HG03045 (cell line): ENCODE results near the gene RFTN1.

Source experiments
- ATAC-seq: cut with Tn5 transposase; IDR thresholded peaks from one replicate; pipeline ENCODE4 v1.9.1; 2021; ENCODE audit warnings: mild to moderate bottlenecking, moderate library complexity; ENCODE audit not compliant: unreplicated experiment

RFTN1 gene

DNA sequence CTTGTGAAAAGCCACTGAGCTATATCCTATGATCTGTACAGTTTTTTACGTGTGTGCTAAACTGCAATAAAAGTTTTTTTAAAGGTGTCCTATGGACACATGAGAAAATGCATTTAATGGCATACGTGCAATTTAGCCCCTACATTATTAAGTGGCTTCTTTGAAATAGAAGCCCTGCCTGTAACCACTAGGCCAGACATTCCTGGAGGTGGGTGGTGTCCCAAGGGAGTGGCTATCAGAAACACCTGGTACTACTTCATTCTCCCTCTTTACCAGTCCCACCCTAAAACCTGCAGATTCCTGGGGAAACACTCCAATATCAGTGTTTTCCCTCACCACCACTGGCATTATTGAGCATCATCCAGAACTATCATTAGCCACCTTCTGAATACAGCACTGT is 148.5 kb downstream of the RFTN1 start:
- no peak for ATAC-seq

DNA sequence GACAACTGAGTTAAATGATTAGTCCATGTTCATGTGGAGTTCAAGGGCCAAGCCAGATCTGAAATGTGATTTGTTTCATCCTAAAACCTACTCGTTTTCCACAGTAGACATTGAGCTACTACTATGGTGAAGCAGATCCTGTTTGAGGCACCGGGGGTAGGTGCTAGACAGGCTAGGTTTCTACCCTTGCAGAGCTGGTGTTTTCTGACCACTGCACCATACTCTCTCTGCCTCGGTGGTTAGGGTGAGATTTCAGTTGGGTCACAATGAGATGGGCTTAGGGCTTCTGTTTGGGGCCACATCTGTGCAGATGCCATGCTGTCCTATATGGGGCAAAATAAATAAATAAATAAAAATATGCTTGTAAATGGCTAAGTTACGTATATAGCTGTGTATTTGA is 149.2 kb downstream of the RFTN1 start:
- ATAC-seq: no peak

DNA sequence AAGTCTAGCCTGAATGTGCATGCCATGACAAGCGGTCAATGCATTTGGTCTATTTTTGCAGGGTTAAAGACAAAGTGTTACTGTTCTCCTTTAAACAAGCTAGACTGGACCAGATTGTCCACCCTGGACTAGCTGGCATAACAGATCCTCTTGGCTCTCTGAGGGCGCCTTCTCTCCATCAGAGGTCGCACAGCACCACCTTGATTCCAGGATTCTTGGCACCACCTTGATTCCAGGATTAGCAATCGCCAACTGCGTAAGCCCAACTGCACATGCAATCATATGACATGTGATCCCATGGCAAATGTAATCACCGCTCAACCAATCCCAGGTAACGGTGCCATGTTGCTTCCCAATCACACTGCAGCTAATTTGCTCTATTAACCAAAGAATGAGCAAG is 149.9 kb downstream of the RFTN1 start:
- ATAC-seq: no peak

DNA sequence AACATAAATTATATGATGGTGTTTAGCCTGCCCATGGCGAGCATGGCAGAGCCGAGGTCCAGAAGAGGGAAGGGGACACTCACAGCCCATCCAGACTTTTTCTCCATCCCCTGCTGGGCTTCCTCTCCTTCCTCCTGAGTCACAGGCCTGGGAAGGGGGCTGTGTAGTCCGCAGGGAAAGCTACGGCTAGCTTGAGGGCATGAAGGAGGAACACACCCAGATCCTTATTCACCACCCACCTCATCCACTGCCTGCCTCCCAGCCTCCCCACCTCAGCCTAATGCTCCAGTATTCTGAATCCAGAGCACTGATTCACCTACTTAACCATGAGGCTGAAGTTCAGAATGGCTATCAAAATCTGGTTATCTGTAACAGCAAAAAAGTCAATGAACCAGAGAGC is 150.7 kb downstream of the RFTN1 start:
- ATAC-seq: no peak

DNA sequence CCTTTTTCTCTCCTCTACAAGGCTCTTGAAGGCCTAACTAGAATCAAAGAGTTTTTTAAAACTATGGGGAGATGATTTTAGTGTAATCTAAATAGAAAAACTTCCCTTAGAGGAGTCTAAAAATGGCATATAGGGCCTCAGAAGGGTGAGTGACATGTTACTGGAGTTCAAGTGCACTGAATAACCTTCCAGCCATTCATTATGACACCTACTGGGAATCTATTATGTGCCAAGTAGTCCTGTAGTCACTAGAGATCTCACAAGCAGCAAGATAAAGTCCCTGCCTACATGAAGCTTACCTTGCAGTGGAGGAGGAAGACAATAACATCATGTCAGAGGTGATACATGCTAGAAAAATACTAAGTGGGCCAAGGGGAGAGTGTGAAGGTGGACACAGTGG is 152.4 kb downstream of the RFTN1 start:
- no peak for ATAC-seq

DNA sequence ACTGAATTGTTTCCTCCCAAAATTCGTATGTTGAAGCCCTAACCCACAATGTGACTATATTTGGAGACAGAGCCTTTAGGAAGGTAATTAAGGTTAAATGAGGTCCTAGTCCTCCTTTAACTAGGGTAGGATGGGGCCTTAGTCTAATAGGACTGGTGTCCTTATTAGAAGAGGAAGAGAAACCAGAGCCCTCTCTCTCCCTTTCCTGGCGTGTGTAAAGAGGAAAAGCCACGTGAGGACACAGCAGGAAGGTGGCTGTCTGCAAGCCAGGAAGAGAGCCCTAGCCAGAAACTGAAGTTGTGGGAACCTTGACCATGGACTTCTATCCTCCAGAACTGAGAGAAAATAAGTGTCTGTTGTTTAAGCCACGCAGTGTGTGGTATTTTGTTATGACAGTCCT is 154.2 kb downstream of the RFTN1 start:
- ATAC-seq: no peak

DNA sequence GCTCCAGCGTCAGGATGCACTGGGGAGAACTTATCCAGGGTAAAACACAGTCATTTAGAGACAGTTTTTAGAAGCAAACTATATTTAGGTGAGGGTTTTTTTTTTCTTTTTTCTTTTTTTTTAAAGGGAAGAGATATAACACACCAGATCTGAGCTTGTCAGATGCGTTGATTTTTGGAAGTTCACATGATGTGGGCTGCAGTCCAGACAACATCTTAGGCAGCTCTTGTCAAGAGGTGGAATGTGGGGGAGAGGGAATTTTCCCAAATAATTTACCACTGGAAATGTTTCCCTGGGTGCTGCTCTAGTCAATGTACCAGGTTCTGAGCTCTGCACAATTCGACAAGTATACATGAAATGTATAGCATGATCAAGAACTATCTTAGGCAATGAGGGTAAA is 155.2 kb downstream of the RFTN1 start:
- ATAC-seq: no peak

DNA sequence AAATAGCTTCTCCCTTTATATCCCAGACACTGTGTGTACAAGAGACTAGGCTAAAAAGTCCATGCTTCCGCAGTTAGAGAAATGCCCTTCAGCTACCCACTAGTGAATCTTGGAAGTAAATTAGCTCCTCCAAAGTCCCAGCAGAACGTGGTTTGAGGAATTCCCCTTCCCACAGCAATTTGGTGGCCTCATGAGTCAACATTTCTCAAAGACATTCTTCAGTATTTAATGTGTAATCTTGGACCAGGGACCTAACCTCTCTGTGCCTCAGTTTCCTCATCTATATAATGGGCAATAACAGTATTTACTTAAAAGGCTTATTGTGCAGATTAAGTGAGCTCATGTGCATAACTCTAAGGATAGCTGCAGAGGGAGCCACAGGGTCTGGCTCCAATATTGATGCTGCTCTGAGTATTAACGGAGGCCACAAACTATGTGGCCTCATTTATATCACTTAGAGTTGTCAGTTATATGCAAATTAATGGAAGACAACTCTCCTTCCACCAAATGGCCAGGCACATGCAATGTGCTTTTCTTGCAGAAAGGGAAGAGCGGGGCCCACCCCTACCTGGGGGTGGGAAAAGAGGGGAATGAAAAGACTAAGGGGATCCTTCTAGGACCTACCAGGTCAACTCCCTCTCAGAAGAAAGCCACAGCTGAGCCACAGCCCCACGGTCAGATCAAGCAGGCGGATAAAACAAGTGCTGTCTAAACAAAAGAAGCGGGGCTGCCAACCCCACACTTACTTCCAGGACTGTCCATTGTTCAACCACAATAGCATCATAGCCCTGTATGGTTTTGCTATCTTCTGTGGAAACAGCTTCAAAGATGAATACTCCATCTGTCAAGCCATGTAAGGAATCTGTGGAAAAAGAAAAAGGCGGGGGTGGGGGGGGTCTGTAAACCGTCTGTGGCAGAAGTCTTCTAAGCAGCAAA is 156.0 kb downstream of the RFTN1 start:
- ATAC-seq: no peak

DNA sequence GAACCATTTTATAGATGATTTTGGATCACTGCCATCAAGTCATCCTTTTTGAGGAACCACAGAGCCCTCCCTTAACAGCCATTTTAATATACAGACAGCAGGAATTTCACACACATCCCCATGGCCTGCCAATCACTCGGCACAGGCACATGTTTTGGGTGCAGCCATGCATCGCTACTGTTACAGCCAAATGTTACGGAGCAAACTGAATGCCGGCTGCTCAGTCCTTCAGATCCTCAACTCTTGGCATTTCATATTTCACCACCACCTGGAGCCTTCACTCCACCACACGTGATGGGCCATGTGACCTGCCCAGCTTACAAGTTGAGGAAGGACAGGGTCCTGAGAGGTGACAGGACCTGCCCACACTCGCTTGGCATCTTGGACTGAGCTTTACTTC is 157.7 kb downstream of the RFTN1 start:
- ATAC-seq: no peak

DNA sequence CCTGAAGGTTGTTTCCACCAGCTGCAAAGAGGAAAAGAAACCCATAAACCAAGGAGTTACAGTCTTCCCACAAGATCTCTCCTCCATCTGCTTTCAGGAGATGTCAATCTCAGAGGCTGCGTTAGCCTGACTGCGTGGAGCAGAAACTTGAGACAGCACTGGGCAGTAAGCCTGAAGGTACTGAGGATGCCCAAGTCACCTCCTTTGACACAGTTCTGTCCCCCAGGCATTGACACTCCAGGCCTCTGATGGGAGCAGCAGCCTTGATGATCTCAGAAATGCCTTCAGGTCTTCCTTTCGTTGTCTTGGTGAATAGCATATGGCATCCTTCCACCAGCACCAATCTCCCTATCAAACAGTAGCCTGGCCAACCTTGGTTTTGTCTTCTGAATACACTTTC is 159.2 kb downstream of the RFTN1 start:
- ATAC-seq: no peak

DNA sequence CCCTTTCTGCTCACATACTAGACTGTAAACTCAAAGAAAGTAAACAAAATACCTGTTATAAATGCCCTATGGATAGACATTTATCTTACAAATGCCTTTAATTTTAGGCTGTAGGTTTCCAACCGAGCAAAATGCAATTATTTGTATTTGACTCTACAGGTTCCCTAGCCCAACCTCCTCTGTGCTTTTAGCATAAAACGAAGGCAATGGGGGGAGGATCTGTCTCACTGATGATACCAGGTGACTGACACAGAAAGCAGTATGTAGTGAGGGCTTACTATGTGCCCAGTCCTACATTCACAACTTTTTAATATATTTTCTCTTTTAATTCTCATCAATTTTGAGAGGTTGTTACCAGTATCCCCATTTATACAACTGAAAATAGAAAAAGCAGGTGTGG is 161.1 kb downstream of the RFTN1 start:
- no peak for ATAC-seq

DNA sequence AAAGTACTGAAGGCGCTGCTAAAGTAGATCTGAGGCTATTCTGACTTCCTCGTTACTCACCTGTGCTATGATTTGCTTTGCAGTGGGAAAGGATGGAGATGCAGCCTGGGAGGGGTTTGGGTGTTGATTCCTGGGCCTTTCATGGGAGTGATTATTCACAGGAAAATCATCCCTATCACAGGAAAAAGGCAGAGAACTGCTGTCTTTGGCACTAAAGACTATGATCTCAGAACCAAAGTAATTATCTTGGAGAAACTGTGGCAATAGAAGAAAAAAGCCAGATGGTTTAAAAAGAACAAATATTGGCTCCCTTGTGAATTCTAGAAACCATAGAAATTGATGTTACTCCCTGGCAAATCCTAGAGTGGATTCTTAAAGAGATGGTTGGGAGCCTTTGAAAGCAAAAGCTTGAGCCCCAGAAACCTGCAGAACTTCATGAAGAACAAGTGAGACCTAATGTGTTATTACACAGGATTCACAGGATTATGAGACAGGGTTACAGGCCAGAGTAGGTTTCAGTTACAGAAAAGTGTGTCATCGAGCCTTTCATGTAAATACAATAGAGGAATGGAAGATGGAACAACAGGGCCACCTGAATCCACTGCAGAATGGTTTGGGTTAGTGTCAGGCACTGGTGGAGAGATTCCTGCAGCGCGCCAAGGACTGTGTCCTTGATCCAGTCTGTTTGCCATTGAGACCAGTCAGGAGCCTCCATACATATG is 162.7 kb downstream of the RFTN1 start:
- ATAC-seq: no peak

DNA sequence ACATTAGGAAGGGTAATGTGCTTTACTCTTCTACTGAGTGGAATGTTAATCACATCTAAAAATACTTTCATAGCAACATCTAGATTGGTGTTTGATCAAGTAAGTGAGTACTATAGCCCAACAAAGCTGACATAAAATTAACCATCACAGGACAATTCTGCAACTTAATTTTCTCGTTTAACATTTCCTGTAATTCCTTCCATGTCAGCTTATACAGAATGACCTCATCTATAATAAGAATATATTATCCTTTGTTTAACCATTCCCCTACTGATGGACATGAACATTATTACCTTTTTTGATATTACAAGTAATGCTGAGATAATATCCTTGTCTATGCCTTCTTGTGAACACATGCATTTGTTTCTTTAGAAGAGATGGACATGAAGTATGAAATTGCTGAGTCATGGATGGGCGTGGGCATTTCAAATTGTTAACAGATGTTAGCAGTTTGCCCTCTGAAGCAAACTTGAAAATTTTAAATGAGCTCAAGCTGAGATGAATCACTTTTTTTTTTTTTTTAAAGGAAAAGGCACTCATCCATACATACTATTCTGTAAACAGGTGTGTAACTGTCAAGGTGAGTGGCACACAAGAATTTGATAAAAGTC is 163.4 kb downstream of the RFTN1 start:
- ATAC-seq: no peak

DNA sequence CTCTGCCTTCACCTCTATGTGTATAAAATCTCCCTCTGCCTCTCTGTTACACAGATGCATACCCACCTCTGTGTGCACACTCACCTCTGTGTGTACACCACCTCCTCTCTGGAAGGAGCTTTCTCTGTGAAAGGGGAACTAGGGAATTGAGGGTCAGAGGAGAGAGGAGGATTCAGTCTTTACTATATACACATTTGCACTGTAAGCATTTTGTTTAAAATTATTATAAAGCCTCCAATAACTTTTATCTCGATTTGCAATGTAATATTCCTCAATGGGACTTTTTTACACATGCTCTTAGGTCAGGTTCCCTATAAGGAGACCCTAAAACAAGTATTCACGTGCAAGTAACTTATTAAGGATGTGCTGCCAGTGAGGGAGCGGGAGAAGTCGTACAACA is 166.0 kb downstream of the RFTN1 start:
- ATAC-seq: no peak

DNA sequence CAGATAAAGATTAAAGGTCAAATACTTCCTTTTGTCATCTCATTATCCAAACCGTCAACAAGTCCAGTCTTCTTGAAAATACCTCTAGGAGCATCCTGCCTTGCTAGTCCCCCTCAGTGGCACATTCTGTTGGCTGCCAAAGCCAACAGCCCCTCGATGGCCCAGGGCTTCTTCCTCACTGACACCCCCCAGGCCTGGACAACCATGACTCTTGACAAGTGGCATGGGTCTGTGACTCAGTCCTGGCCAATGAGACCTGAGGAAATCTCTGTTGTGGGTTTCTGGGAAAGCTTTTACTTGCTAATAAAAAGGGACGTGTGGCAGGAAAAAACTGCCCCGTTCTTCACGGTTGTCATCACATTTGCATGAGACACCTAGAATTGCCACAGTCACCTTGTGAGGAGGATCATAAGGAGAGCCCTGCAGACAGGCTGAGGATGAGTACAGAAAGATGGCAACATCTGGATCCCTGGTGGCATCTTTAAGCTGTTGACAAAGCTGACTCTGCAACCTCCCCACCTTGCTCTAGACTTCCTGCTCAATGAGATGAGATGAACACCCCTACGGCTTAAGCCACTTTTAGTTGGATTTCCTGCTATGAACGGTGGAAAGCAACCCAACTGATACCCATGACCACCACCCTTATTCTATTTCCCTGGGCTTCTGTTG is 167.0 kb downstream of the RFTN1 start:
- no peak for ATAC-seq

DNA sequence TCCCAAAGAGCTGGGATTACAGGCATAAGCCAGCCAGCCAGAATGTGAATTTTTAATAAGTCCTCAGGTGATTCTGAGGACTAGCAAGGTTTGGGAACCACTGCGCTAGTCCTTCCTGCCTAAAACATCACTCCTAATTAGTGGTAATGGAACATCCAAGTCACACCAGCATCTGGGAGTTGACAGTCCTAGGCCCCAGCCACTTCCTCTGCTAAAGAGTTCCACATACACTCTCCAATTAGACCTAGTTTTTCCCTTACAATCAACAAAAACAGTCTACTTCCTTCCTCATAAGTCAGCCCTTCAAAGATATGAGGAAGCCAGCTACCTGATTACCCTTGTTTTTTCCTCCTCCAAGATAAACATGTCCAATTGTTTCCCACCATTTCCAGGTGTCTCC is 170.4 kb downstream of the RFTN1 start:
- ATAC-seq: no peak

DNA sequence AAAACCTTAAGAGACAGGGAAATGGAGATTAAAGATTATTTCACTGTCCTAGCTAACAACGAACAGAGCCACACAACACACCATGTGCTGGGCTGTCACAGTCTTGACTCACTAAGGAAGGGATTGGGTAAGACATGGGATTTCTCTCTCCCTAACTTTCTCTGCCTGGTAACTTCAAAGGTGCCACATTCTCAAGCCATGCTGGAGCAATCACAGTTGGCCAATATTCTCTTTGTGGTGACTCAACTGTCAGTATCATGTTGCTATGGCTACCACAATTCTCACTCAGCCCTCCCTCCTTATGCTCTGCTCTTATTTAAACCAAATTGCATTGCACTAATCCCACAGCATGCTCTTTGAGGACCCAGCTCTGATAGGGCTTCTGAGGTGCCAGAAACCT is 174.5 kb downstream of the RFTN1 start:
- no peak for ATAC-seq

DNA sequence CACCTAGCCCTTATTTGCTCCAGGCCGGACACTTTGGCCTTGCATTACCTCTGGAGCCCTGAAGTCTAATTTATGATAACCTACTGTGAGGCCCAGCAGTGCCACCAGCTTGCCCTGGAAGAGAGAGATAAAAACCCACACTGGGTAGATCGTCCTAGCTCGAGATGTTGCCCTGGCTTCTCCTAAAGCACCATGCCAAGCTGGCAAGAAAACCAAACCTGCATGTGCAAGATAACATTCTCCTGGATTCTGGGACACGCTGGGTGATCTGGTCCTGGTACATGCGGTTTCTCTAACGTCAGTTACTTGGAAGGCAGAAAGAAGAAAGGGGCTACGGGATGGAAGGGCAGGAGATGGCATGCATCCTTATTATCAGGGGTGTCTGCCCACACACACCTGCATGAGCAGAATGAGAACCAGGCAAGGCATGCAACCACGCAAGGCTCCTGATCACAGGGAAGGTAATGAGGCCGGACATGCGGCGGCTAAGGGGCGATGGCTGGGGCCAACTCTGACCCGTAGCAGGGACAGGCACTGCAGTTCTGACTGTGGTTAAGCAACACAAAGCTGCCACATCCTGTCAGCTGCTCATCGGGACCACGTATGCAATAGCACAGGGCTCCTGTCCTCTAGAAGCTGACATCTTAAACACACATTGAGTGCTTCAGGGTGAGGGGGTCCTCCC is 175.5 kb downstream of the RFTN1 start:
- peak; percentile 46 for ATAC-seq

DNA sequence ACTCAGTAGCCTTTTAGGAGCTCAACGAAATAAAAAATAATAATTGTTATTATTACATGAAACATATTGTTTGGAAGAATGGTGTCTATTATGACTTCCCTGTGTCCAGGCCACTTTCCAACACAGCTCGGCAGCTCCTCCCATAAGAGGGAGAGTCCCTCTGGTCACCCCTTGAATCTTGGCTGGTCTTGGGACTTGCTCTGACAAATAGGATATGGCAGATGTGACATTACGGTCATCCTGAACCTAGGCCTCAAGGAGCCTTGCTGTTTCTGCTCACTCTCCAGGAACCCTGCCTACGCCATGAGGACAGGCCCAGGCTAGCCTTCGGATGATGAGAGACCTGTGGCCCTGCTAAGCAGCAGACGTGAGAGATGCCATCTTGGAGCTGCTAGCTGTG is 176.7 kb downstream of the RFTN1 start:
- no peak for ATAC-seq

DNA sequence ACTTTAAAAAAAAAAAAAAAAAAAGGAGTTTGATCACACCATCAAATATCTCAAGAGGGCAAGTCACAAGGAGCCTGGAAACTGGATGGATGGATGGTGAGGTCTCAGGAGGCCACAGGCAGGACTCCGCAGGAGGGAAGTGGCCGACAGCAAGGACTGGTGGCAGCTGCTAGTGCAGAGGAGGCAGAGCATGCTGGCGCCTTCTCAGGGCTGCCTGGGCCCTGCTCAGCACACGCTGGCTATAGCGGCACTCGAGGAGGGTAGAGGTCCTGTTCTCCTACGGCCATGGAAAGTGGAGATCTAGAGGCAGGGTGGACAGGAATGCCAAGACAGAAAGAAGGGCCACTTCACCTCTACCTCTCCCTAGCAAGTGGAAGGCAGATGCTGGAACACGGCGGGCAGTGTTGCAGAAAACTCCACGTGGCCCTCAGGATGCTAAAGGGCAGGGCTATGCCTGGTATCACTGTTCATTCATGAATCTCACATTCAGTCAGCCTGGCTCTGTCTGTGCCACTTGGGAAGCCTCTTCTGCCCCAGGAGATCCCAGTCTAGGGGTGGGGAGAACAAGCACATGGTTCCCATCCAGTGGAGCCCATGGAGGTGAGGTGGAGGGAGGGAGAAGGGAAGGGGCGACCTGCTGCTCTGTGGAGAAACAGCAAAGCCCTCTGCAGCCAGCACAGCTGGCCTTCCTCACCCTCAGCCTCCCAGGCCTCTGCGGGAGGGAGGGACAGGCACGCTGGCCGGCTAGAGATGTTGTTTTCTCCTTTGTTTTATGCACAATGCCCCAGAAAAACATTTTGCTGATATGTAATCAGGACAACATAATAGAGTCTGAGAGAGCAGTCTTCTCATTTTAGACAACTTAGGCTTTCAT is 177.5 kb downstream of the RFTN1 start:
- no peak for ATAC-seq
